Heart right ventricle (tissue), 16 donors: ENCODE measurements around the gene NR1I3. TPM values are rescaled to one million over a fixed set of nuclear protein-coding genes. Genes with fewer than 3 reads are reported as not detected.

Experiments used
- ATAC-seq, 8 donors: fragments of 200-7000 bp; cut with Tn5 transposase; one replicate each; pipeline ENCODE4 v1.9.1; 2020; ENCODE audit warnings: mild to moderate bottlenecking in 8 of 8, moderate library complexity in 8 of 8, moderate number of reproducible peaks in 1 of 8
- DNase-seq, 2 donors: peaks; one replicate each; pipeline ENCODE4 v3.0.0-alpha.2; 2020
- H3K27ac ChIP-seq, 10 donors: fragments of 200-600 bp; sonication (generic) in 2 of 10; one replicate each; pipeline versions ENCODE4 v1.5.0 to v1.8.0; 2020 to 2022; ENCODE audit warnings: mild to moderate bottlenecking in 3 of 10
- H3K27me3 ChIP-seq, 7 donors: fragments of 200-600 bp; one replicate each; pipeline ENCODE4 v1.8.0; 2021 to 2022; ENCODE audit warnings: mild to moderate bottlenecking in 2 of 7
- H3K36me3 ChIP-seq, 9 donors: fragments of 200-600 bp; sonication (generic) in 1 of 9; one replicate each; pipeline versions ENCODE4 v1.5.0 to v1.8.0; 2020 to 2022; ENCODE audit warnings: mild to moderate bottlenecking in 2 of 9
- H3K4me1 ChIP-seq, 9 donors: fragments of 200-600 bp; sonication (generic) in 1 of 9; one replicate each; pipeline versions ENCODE4 v1.5.0 to v1.8.0; 2020 to 2022; ENCODE audit warnings: mild to moderate bottlenecking in 4 of 9
- H3K4me3 ChIP-seq, 10 donors: fragments of 200-600 bp; sonication (generic) in 2 of 10; one replicate each; pipeline versions ENCODE4 v1.5.0 to v1.8.0; 2020 to 2022; ENCODE audit warnings: mild to moderate bottlenecking in 7 of 10, moderate library complexity in 2 of 10
- H3K9me3 ChIP-seq, 11 donors: fragments of 200-600 bp in 10 of 11; sonication (generic) in 2 of 11; one replicate each; pipeline versions ENCODE4 v1.5.0 to v1.8.0; 2013 to 2022; ENCODE audit warnings: mild to moderate bottlenecking in 2 of 11, control low read depth in 1 of 11, moderate library complexity in 1 of 11
- WGBS, 2 donors: extraction: QIAGEN DNeasy Blood & Tissue Kit; methylation state at CpG; one replicate each; pipeline ENCODE4 v1.1.7; 2013; ENCODE audit warnings: inconsistent platforms in 1 of 2; 5-methylcytosine and 5-hydroxymethylcytosine counted together
- intact Hi-C, 10 donors: fragments of 100-400 bp; cut with DNase I; formaldehyde crosslinking; loops; one replicate each; pipeline versions ENCODE4 v1.11.1 to v1.14.2; 2022
- polyA plus RNA-seq, 2 donors: library from polyadenylated mRNA; stranded (reverse); fragments of 200-250 nt; gene quantifications; one replicate each; pipeline ENCODE4 v1.2.3, GENCODE V29; 2013
- total RNA-seq, 10 donors: library from RNA; stranded (reverse); fragmentation: NEBNext Ultra II Directional in 3 of 10; extraction: Animal tissue kit (Norgen Biotek cat#: 25700) in 3 of 10; gene quantifications; one replicate each; pipeline versions ENCODE4 v1.2.1 to v1.2.4, GENCODE V29; 2021 to 2023
- TF ChIP-seq, protein P1 (sequence below), 9 donors: fragments of 200-600 bp; sonication (generic) in 2 of 9; IDR thresholded peaks; one replicate each; pipeline versions ENCODE4 v1.5.0 to v1.8.0; 2021 to 2022; ENCODE audit warnings: antibody characterized with exemption in 9 of 9, mild to moderate bottlenecking in 5 of 9, moderate library complexity in 1 of 9
- donor health status: Arrhythmogenic right ventricular cardiomyopathy.
- donor health status: ischemic (EF 13 %, LVEDD 7.1; RV severe dilation, severe dysfunction).
- donor health status: healthy with polysubstance abuse.
- donor health status: DM: no; HTN: yes; CAD: no.
- donor health status: DM: no; HTN: no; CAD: no.
- donor health status: ischemic (EF 25% LVEDD 6.9; RV normal size, moderate dysfunction).
- donor health status: ischemic (EF 25% LVEDD 5.7; RV mildly dilated, moderate dysfunction).
- donor health status: healthy.
- donor health status: DM: yes; HTN: yes; CAD: no.
- donor health status: Ischemic cardiomyopathy.
- donor health status: ischemic (EF 35%, LVEDD 5.7; RV mildly dilated, moderate dysfunction).
- donor health status: nonischemic (EF 11% LVEDD 7.7; RV severe dilation, severe dysfunction).
- donor health status: DM: yes; HTN: yes; CAD: no.
- donor health status: PGD.
- donor health status: ischemic (EF 29% LVEDD 5.4; RV normal size, mild dysfunction).
- donor health status: nonischemic (EF 23%, LVEDD 6.1; RV moderate dilation, normal function).

NR1I3 gene
- total and polyA plus RNA-seq, 12 donors, result 0.10 TPM; not detected in 11

DNA sequence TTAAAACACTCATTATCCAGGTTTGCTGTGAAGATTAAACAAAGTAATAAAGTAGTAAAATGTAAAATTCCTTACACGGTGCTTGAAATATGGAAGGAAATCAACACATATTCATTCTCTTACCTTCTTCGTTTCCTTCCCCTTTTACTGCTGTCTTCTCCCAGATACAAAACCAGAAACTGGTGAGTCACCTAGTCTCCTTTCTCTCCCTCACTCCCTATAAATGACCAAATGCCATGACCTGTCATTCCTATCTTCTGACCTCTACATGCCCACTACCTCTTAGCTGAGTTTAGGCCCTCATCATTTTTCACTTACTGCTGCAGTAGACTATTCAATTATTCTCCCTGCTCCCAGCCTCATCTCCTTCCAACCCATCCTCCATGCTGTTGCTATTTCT lies 4.3 kb upstream of the NR1I3 start:
- DNase-seq (no peak), ATAC-seq (no peak)
- WGBS, 2 donors, result 76 to 85% methylated on average over 2 of the region's 2 CpGs
- intact Hi-C loops, result no loop called here
- Histone ChIP-seq H3K36me3 (no peaks in the 10 kb centered on the region), H3K9me3 (no peaks in the 10 kb centered on the region), H3K4me3 (no peak overlapping the region), H3K27me3 (no peaks in the 10 kb centered on the region), H3K27ac (no peak overlapping the region), H3K4me1 (no peaks in the 10 kb centered on the region)
- TF ChIP-seq, protein P1, sequence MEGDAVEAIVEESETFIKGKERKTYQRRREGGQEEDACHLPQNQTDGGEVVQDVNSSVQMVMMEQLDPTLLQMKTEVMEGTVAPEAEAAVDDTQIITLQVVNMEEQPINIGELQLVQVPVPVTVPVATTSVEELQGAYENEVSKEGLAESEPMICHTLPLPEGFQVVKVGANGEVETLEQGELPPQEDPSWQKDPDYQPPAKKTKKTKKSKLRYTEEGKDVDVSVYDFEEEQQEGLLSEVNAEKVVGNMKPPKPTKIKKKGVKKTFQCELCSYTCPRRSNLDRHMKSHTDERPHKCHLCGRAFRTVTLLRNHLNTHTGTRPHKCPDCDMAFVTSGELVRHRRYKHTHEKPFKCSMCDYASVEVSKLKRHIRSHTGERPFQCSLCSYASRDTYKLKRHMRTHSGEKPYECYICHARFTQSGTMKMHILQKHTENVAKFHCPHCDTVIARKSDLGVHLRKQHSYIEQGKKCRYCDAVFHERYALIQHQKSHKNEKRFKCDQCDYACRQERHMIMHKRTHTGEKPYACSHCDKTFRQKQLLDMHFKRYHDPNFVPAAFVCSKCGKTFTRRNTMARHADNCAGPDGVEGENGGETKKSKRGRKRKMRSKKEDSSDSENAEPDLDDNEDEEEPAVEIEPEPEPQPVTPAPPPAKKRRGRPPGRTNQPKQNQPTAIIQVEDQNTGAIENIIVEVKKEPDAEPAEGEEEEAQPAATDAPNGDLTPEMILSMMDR (IDR thresholded peaks at IDR 0.05), result no peak

DNA sequence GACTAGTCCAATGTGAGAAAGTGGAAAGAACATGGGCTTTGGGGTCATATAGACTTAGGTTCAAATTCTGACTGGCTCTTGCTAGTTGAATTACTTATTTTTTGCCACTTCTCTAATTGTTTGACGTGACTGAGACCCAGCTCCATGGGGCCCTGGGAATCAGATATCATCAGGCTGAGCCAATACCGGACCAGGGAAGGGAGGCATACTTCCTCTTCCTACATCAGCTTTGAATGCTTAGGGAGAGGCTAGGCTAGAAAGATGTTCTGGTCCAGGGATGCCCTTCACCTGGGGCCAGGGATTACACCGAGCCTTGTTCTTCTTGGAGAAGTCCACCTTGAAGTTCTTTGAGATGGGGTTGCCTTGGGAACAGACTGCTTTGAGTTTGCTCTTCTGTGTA lies 3.7 kb upstream of the NR1I3 start:
- Histone ChIP-seq H3K4me3 (no peak overlapping the region), H3K9me3 (no peaks in the 10 kb centered on the region), H3K27ac (no peak overlapping the region), H3K27me3 (no peaks in the 10 kb centered on the region), H3K36me3 (no peaks in the 10 kb centered on the region), H3K4me1 (no peaks in the 10 kb centered on the region)
- 73 to 78% methylated on average over 3 of the region's 3 CpGs for WGBS, 2 donors
- DNase-seq (no peak), ATAC-seq (no peak)
- TF ChIP-seq, protein P1 (IDR thresholded peaks at IDR 0.05), result no peak
- intact Hi-C loops, result no loop called here

DNA sequence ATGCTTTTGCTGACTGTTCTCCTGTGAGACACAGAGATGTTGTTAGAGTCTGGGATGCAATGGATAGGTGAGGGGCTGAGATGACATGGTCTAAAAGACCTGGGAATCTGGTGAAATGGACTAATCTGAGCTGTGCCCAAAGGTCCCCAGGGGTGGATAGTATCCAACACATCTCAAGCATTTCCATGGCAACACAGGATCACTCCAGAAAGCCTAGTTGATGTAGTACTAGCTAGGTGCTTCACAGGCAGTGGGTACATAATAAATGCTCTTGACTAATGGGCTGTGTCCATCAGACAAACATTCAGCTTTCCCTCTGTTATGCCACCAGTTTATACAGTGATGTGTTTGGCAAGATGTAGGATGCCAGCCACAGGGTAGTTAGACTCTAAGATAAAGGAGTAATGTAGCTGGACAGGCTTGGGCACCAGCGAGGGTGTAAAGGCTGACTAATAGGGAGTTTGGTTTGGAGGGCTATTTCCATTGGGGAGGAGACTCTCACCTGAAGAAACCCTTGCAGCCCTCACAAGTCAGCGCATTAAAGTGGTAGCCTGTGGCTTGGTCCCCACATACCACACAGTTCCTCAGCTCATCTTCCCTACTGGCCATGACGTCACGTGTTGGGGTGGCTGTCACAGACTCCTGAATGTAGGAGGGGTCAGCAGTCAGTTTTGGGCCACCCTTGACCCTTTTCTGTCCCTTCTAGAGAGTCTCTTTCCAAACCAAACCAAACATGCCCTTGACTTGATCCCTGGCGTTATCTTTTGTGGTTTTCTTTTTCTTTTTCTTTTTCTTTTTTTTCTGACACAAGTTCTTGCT lies 1.8 kb downstream of the NR1I3 start:
- Histone ChIP-seq H3K36me3 (peaks cover 0 to 1% (median 0%) of the 10 kb centered on the region in 9 donors), H3K27ac (no peak overlapping the region), H3K4me1 (no peaks in the 10 kb centered on the region), H3K9me3 (no peaks in the 10 kb centered on the region), H3K4me3 (no peak overlapping the region), H3K27me3 (no peaks in the 10 kb centered on the region)
- no peak for DNase-seq
- ATAC-seq, result no peak
- WGBS, 2 donors, result 82 to 83% methylated on average over 5 of the region's 5 CpGs
- intact Hi-C loops, result loop anchor here in 1 of 10 donors (10.0 kb wide), 1 partner anchor 49 kb away; no protein-coding TSS in a partner anchor
- TF ChIP-seq, protein P1 (IDR thresholded peaks at IDR 0.05), result no peak

DNA sequence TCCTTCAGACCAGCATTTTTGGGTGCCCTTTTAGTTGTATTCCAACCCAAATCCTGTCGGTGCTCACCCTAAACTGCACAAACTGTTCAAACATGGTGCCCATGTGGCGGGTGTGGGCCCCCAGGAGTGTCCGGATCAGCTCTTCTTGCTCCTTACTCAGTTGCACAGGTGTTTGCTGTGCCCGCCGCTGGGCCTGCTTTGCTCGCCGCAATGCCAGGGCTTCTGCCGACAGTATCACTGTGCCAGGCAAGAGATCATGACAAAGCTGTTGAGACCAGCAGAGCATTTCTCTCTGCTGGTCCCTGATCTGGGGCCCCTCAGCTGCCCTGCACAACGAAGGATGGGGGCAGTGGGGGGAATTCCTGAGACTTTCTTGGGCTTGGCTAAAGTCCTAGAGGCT lies 4.9 kb downstream of the NR1I3 start:
- H3K27ac ChIP-seq, result no peak overlapping the region
- H3K9me3 ChIP-seq, result no peaks in the 10 kb centered on the region
- ATAC-seq (no peak), DNase-seq (no peak)
- no peak overlapping the region for H3K4me3 ChIP-seq
- TF ChIP-seq, protein P1 (IDR thresholded peaks at IDR 0.05), result no peak
- H3K36me3 ChIP-seq, result peaks cover 0 to 32% (median 25%) of the 10 kb centered on the region in 9 donors
- peaks cover 0 to 2% (median under 1%) of the 10 kb centered on the region in 9 donors for H3K4me1 ChIP-seq
- H3K27me3 ChIP-seq, result no peaks in the 10 kb centered on the region
- WGBS, 2 donors, result 83 to 85% methylated on average over 9 of the region's 9 CpGs
- intact Hi-C loops, result loop anchor here in 2 of 10 donors (5.0 to 10.0 kb wide), 2 partner anchors 52 to 54 kb away; no protein-coding TSS in a partner anchor
